HEK293 (cell line): ENCODE data around the gene PRKD1.

Source experiments
- CTCF ChIP-seq: fragments of 450-650 bp; formaldehyde crosslinking; IDR thresholded peaks from 2 replicates; pipeline ENCODE4 v1.5.1; 2016; ENCODE audit warnings: missing biosample characterization, missing genetic modification characterization
- KLF16 ChIP-seq: fragments of 450-650 bp; formaldehyde crosslinking; IDR thresholded peaks from 2 replicates; pipeline ENCODE4 v1.5.1; 2017; ENCODE audit warnings: missing biosample characterization, missing genetic modification characterization
- KLF17 ChIP-seq: fragments of 450-650 bp; formaldehyde crosslinking; IDR thresholded peaks from 2 replicates; pipeline ENCODE4 v1.5.1; 2016; ENCODE audit warnings: missing biosample characterization, missing genetic modification characterization
- MYNN ChIP-seq: fragments of 450-650 bp; formaldehyde crosslinking; IDR thresholded peaks from 2 replicates; pipeline ENCODE4 v1.5.1; 2016; ENCODE audit warnings: missing biosample characterization, missing genetic modification characterization, borderline replicate concordance
- PBX3 ChIP-seq: sonication (generic); formaldehyde crosslinking; IDR thresholded peaks from 2 replicates; pipeline ENCODE4 v1.8.1; 2022; ENCODE audit warnings: mild to moderate bottlenecking, moderate library complexity, missing genetic modification reagents
- REST ChIP-seq: fragments of 450-650 bp; formaldehyde crosslinking; IDR thresholded peaks from 2 replicates; pipeline ENCODE4 v1.5.1; 2016; ENCODE audit warnings: missing biosample characterization, missing genetic modification characterization
- SETDB1 ChIP-seq: IDR thresholded peaks from one replicate; pipeline ENCODE4 v1.6.1; 2017; ENCODE audit warnings: mild to moderate bottlenecking, low read length, moderate library complexity, mixed read lengths; ENCODE audit not compliant: insufficient read length
- YY1 ChIP-seq: fragments of 450-650 bp; formaldehyde crosslinking; IDR thresholded peaks from 2 replicates; pipeline ENCODE4 v1.5.1; 2018; ENCODE audit warnings: missing biosample characterization, missing genetic modification characterization
- ZEB2 ChIP-seq: fragments of 450-650 bp; formaldehyde crosslinking; IDR thresholded peaks from 2 replicates; pipeline ENCODE4 v1.5.1; 2016; ENCODE audit warnings: missing biosample characterization, missing genetic modification characterization
- ZNF175 ChIP-seq: fragments of 450-650 bp; formaldehyde crosslinking; IDR thresholded peaks from 2 replicates; pipeline ENCODE4 v1.5.1; 2016; ENCODE audit warnings: missing biosample characterization, missing genetic modification characterization
- ZNF416 ChIP-seq: fragments of 450-650 bp; formaldehyde crosslinking; IDR thresholded peaks from 2 replicates; pipeline ENCODE4 v1.5.1; 2016; ENCODE audit warnings: missing biosample characterization, missing genetic modification characterization
- ZNF561 ChIP-seq: fragments of 450-650 bp; IDR thresholded peaks from 2 replicates; pipeline ENCODE4 v1.5.1; 2018; ENCODE audit warnings: missing biosample characterization, missing genetic modification characterization, borderline replicate concordance

- TF ChIP-seq ZNF175 (tag by site-specific recombination) (no peak), CTCF (tag by site-specific recombination) (no peak), MYNN (tag by site-specific recombination) (no peak), ZNF416 (tag by site-specific recombination) (no peak), ZNF561 (no peak), KLF17 (tag by site-specific recombination) (no peak), REST (tag by site-specific recombination) (no peak), SETDB1 (no peak), YY1 (tag by site-specific recombination) (no peak), ZEB2 (no peak), PBX3 (no peak), KLF16 (tag by site-specific recombination) (no peak)
Measured at GRCh38 chr14:29663281-29663801, 264.3 kb downstream of the PRKD1 start.
